ENCODE data around the gene FBP1. TPM values are rescaled to one million over a fixed set of nuclear protein-coding genes. Genes with fewer than 3 reads are reported as not detected.

The FBP1 gene
- polyA plus RNA-seq, 3 donors: 82.2 to 95.5 (median 84.4) TPM

DNA sequence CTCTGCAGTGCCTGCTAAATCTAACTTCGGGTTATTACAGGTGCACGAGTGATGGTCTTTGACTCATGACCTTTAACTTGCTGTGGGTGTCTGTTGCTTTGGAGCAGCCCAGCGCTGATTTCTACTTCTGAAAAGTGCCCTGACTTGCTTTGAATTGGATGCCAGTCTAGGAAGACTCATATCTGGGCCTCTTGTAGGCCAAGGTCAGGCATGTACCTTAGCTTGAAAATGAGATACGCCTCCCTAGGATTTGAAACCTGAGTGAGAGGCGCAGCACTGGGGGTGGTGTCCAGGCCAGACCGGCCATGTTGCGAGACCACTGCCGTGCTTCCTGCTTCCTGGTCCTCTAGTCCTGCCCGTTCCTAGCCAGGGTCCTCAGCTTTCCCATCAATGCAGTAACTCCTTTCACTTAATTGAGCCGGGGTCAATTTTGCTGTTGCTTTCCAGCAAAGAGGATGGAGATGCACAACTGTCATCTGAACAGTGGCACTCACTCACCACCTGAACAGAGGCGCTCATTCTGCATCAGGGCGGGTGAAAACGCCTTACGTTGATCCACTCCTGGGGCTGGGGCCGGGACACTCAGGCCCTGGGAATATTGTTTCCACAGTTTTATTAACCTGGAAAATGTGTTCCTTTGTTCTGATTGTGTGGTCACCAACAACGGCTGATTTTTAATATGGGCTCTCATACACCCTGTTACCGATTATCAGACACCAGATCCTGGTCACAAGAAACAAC lies 70.2 kb downstream of the FBP1 start:
- Mint-ChIP-seq H3K36me3 (no peaks in the 10 kb centered on the region), H3K9me3 (peaks cover 0 to 3% (median 0%) of the 10 kb centered on the region in 7 donors), H3K4me1 (no peaks in the 10 kb centered on the region), H3K27me3 (ENCODE audit: low read depth in 3 of 3) (peaks cover 15 to 22% (median 16%) of the 10 kb centered on the region in 3 donors), H3K4me3 (no peak overlapping the region), H3K27ac (no peak overlapping the region)
- Histone ChIP-seq H3K4me2 (replicated peaks; ENCODE audit: extremely low read depth, low read length, poor library complexity, severe bottlenecking) (no peak overlapping the region), H3K9me3 (replicated peaks in 1 of 2; ENCODE audit: control insufficient read depth in 1 of 2, insufficient read depth in 1 of 2, low read length in 2 of 2) (no peaks in the 10 kb centered on the region), H3K36me3 (replicated peaks in 1 of 2; ENCODE audit: control insufficient read depth in 1 of 2, insufficient read depth in 2 of 2, low read length in 2 of 2) (no peaks in the 10 kb centered on the region), H3K4me3 (replicated peaks in 1 of 3; ENCODE audit: low read depth in 2 of 3, low read length in 3 of 3) (no peak overlapping the region), H3K79me2 (ENCODE audit: insufficient read depth, low read length) (no peaks in the 10 kb centered on the region), H3K27me3 (ENCODE audit: control insufficient read depth in 2 of 2, insufficient read depth in 2 of 2, low read length in 2 of 2) (peaks cover 2 to 5% of the 10 kb centered on the region in 2 donors), H3K9ac (ENCODE audit: insufficient read depth, low read length, poor library complexity, severe bottlenecking) (no peak overlapping the region), H4K20me1 (ENCODE audit: insufficient read depth, low read length) (no peaks in the 10 kb centered on the region), H2AFZ (ENCODE audit: insufficient read depth, low read depth, low read length, poor library complexity, severe bottlenecking) (no peak overlapping the region), H3K4me1 (ENCODE audit: control insufficient read depth in 1 of 2, insufficient read depth in 2 of 2, low read length in 2 of 2) (no peaks in the 10 kb centered on the region), H3K27ac (ENCODE audit: low read depth in 1 of 2, low read length in 2 of 2) (no peak overlapping the region)
- intact Hi-C loops (cut with micrococcal nuclease): no loop called here
- WGBS (ENCODE audit: insufficient coverage): 93% methylated on average over 9 of the region's 17 CpGs
- TF ChIP-seq, protein P1, sequence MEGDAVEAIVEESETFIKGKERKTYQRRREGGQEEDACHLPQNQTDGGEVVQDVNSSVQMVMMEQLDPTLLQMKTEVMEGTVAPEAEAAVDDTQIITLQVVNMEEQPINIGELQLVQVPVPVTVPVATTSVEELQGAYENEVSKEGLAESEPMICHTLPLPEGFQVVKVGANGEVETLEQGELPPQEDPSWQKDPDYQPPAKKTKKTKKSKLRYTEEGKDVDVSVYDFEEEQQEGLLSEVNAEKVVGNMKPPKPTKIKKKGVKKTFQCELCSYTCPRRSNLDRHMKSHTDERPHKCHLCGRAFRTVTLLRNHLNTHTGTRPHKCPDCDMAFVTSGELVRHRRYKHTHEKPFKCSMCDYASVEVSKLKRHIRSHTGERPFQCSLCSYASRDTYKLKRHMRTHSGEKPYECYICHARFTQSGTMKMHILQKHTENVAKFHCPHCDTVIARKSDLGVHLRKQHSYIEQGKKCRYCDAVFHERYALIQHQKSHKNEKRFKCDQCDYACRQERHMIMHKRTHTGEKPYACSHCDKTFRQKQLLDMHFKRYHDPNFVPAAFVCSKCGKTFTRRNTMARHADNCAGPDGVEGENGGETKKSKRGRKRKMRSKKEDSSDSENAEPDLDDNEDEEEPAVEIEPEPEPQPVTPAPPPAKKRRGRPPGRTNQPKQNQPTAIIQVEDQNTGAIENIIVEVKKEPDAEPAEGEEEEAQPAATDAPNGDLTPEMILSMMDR (IDR thresholded peaks at IDR 0.05): no peak
- no peak for DNase-seq

DNA sequence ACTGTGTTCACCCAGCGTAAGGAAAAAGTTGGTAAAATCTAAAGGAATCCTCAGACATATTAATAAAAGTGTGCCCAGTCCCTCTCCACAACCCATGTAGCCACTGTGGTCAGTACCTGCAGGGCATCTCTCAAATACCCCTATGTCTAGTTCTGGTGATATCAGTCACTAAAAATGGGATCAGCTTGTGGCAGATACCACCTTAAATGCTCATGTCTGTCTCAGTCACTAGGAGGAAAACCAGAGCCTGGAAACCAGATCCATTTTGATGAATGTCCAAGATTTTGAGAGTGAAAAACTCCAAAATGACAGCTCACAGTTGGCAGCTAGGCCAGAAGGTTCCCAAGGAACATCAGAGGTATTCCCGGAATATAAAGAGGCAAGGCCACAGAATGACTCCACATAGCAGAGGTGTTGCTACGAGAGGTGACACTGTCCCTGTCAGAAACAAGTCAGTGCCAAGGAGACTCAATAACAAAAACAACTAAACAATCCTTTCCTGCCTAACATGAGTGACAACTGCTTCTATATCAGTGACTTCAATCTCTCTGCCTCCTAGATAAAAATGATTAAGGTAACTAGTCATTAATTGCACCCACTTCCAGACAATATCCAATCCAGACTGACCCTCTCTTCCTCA lies 70.9 kb downstream of the FBP1 start:
- TF ChIP-seq, protein P1 (IDR thresholded peaks at IDR 0.05): no peak
- H3K9me3 Mint-ChIP-seq: peaks cover 0 to 3% (median 0%) of the 10 kb centered on the region in 7 donors
- 50% methylated on average over 2 of the region's 3 CpGs for WGBS (ENCODE audit: insufficient coverage)
- Histone ChIP-seq H3K27ac (ENCODE audit: low read depth in 1 of 2, low read length in 2 of 2) (no peak overlapping the region), H3K4me1 (ENCODE audit: control insufficient read depth in 1 of 2, insufficient read depth in 2 of 2, low read length in 2 of 2) (no peaks in the 10 kb centered on the region), H3K9ac (ENCODE audit: insufficient read depth, low read length, poor library complexity, severe bottlenecking) (no peak overlapping the region), H3K36me3 (replicated peaks in 1 of 2; ENCODE audit: control insufficient read depth in 1 of 2, insufficient read depth in 2 of 2, low read length in 2 of 2) (no peaks in the 10 kb centered on the region), H2AFZ (ENCODE audit: insufficient read depth, low read depth, low read length, poor library complexity, severe bottlenecking) (no peak overlapping the region), H3K4me3 (replicated peaks in 1 of 3; ENCODE audit: low read depth in 2 of 3, low read length in 3 of 3) (no peak overlapping the region), H3K27me3 (ENCODE audit: control insufficient read depth in 2 of 2, insufficient read depth in 2 of 2, low read length in 2 of 2) (peaks cover 0 to 2% of the 10 kb centered on the region in 2 donors), H4K20me1 (ENCODE audit: insufficient read depth, low read length) (no peaks in the 10 kb centered on the region), H3K4me2 (replicated peaks; ENCODE audit: extremely low read depth, low read length, poor library complexity, severe bottlenecking) (no peak overlapping the region), H3K79me2 (ENCODE audit: insufficient read depth, low read length) (no peaks in the 10 kb centered on the region), H3K9me3 (replicated peaks in 1 of 2; ENCODE audit: control insufficient read depth in 1 of 2, insufficient read depth in 1 of 2, low read length in 2 of 2) (no peaks in the 10 kb centered on the region)
- H3K27me3 Mint-ChIP-seq (ENCODE audit: low read depth in 3 of 3): peaks cover 11 to 15% (median 14%) of the 10 kb centered on the region in 3 donors
- H3K36me3 Mint-ChIP-seq: no peaks in the 10 kb centered on the region
- peaks cover 1% of the 10 kb centered on the region for H3K4me1 Mint-ChIP-seq
- no peak for DNase-seq
- H3K27ac Mint-ChIP-seq: no peak overlapping the region
- intact Hi-C loops (cut with micrococcal nuclease): no loop called here
- no peak overlapping the region for H3K4me3 Mint-ChIP-seq
